GM23338 (cell line): Measurements from ENCODE around the gene GRXCR2.

ENCODE experiments used
- EZH2phosphoT487 ChIP-seq: fragments of 200-600 bp; sonication (generic); IDR thresholded peaks from one replicate; pipeline ENCODE4 v1.8.1; 2018; ENCODE audit warnings: antibody characterized with exemption; ENCODE audit not compliant: unreplicated experiment
- TF ChIP-seq, protein P1 (sequence below), 2 experiments: fragments of 200-600 bp in 1 of 2; sonication (generic) in 1 of 2; conservative IDR thresholded peaks; 2 replicates each; pipeline versions ENCODE4 v1.5.1 to v1.6.1; 2016 to 2017; ENCODE audit warnings: antibody characterized with exemption in 2 of 2, low read depth in 2 of 2, mild to moderate bottlenecking in 2 of 2, moderate library complexity in 1 of 2

GRCh38 chr5:145920542-145921210 is 47.9 kb upstream of the GRXCR2 start:
- no peak for TF ChIP-seq EZH2phosphoT487
- TF ChIP-seq, protein P1, sequence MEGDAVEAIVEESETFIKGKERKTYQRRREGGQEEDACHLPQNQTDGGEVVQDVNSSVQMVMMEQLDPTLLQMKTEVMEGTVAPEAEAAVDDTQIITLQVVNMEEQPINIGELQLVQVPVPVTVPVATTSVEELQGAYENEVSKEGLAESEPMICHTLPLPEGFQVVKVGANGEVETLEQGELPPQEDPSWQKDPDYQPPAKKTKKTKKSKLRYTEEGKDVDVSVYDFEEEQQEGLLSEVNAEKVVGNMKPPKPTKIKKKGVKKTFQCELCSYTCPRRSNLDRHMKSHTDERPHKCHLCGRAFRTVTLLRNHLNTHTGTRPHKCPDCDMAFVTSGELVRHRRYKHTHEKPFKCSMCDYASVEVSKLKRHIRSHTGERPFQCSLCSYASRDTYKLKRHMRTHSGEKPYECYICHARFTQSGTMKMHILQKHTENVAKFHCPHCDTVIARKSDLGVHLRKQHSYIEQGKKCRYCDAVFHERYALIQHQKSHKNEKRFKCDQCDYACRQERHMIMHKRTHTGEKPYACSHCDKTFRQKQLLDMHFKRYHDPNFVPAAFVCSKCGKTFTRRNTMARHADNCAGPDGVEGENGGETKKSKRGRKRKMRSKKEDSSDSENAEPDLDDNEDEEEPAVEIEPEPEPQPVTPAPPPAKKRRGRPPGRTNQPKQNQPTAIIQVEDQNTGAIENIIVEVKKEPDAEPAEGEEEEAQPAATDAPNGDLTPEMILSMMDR (conservative IDR thresholded peaks at IDR 0.05; ENCODE audit: low read depth in 2 of 2), result no peak
